ENCODE results near the gene UBE2J2.

The UBE2J2 gene

DNA sequence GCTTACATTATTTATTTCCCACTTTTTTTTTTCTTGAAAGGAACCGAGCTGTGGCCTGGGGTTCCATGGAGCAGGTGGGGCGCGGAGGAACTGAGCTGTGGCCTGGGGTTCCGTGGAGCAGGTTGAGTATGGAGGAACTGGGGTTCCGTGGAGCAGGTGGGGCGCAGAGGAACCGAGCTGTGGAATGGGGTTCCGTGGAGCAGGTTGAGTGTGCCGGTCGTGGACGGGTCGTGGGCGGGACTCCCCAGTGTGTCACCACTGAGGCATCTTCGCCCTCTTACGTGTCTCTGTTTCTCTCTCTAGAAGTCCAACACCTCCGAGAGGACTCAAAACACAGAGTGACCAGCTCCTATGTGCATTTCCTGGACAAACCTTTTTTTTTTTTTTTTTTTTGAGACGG, 5.4 kb upstream of the UBE2J2 start:
- no peak for DNase-seq

DNA sequence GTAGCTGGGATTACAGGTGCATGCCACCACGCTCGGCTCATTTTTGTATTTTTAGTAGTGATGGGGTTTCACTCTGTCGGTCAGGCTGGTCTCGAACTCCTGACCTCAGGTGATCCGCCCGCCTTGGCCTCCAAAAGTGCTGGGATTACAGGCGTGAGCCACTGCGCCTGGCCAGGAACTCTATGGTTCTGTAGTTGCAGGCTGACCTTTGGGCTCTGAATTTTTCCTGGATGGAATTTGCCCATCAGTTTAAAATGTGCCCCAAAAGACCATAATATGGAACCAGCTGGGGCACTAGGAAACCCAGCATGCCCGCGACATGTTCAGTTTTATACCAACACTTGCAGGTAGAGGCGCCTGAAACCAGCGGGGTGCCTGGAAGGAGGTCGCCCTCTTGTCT, 5.0 kb upstream of the UBE2J2 start:
- no peak for DNase-seq

DNA sequence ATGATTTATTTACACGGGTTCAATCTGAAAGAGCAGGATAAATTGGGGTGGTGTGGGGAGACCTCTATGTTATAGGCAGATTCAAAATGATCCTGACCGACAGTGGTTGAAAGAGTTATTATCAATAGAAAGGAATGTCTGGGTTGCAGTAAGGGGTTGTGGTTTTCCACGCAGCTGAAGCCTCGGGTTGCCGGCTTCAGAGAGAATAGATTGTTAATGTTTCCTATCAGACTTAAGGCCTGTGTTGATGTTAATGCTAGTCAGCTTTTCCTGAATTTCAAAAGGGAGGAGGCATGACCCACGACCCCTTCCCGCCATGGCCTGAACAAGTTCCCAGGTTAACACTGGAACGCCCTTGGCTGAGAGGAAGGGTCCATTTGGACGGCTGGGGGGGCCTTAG, 2.2 kb upstream of the UBE2J2 start:
- no peak for DNase-seq

DNA sequence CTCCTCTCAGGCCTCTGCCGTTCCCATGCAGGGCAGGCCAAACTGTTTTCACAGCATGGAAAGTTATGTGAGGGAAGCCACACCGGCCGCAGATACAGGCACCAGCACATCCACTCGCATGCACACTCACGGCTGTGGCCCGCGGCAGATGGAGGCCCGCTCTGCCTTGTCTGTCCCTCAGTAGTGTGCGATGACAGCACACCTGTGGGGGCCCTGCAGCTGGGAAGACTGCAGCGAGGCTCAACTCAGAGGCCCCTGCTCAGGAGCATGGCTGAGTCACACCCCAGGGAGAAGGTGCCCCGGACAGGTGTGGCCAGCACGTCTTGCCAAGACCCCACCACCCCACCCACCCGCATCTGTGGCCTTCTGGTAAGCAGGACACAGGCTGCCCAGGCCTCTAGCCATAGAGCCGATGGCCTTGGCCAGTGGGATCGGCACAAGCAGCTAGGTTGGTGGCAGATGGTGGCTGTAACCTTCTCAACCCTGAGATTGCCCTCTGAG, 1.3 kb upstream of the UBE2J2 start:
- no peak for DNase-seq

DNA sequence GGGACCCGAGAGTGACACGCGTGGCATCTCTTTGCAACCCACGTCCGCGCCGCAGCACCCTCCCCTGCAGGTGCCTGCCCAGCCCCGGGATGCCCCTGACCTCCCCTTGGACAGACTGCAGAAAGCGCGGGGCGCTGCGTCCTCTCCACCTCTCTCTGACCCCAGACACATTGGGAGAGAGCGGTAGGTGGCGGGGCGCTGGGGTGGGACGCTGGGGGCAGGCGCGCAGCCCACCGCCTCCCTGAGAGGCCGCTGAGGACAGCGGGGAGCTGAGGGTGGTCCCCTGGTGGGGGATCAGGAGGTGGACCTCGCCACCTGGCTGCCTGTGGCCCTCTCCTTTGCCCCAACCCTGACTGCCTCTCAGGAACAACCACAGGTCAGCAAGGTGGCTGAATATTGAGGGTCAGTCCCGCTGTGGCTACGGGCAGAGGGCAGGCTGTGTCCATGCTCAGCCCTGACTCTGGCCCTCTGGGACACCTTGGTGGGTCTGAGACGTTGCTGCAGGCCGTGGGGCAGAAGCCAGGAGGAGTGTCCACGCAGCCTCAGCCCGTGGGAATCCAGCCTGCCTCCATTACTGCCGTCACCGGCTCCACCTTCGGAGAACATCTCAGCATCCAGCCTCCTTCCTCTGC, 761 bp upstream of the UBE2J2 start:
- DNase-seq = no peak

DNA sequence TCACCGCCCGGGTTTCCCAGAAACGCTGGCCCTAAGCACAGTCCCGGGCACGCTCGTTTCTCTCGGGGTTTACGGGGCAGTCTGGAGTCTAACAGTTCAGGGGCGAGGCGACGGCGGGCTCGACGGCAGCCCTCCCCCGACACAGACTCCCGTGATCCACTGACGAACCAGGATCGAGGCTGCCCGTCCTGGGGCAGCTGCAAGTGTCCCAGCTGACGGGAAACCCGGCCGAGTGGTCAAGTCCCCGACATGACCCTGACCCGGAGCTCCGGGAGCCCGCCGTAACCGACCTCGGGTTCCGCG, 494 bp downstream of the UBE2J2 start:
- no peak for DNase-seq

DNA sequence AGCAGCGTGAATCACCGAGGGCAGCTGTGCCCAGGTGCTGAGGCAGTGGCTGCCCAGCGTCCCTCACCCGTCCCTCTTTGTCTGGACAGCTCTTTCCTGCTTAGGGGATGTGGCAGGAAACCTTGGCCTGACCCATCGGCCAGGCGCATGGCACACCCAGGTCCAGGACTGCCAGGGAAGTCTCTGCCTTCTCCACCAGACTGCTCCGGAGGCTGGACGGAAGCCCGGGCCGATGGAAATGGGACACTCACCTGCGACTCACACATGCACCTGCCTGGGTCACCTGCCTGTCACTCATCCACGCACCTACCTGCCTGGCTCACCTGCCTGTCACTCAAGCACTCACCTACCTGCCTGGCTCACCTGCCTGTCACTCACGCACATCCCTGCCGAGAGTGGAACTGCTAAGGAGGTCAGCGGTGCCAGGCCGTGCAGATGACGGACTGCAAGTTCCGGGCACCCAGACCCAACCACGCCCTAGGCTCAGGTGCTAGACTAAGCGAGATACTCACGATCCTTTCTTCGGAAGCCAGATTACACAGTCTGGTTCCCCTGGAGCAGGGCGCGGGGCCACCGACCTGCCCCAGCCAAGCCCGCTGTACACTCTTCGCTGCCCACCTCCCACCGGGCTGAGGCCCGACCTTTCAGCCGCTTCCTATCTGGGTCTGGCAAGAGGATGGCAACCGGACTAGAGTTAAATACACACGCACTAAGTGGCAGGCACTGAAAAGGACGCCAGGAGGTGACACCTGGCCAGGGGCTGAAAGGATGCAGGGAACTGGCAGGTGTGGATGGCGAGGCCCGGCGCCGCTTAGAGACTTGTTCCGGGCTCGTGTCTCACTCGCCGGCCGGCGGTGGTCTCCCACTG, 1.1 kb downstream of the UBE2J2 start:
- DNase-seq = peak; percentile 10

DNA sequence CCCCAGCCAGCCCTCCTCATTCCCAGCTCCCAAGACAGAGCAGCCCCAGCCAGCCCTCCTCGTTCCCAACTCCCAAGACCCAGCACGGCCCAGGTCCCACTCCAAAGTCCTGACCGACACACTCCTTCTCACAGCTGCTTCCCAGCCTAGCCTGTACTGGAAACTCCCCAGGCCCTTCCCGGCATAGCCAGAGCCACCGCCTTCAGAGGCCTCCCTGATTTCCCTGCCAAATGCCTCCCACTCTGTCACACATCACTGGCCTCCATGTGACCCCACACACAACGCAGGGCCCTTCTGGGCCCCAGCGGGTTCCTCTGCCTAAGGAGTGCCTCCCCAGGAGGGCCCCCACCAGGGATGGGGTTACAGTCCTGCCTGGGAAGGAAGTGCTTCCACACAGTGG, 2.8 kb downstream of the UBE2J2 start:
- DNase-seq = no peak

DNA sequence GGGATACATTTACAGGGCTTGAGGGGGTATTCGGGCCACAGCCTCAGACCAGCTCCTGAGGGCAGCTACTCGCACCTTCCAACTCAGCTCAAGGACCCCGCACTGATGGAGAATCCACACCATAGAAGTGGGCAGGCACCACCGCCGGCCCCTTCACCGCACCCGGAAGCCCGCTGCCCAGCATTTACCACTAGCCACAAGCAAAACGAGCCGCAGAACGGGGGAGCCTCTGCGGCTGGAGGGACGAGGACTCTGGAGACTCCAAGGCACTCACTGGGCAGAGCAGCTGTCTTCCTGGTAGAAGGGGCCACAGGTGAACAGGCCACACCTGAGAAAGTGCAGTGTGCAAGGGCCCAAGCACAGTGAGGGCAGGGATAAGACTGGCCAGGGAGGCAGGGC, 5.4 kb downstream of the UBE2J2 start:
- no peak for DNase-seq

DNA sequence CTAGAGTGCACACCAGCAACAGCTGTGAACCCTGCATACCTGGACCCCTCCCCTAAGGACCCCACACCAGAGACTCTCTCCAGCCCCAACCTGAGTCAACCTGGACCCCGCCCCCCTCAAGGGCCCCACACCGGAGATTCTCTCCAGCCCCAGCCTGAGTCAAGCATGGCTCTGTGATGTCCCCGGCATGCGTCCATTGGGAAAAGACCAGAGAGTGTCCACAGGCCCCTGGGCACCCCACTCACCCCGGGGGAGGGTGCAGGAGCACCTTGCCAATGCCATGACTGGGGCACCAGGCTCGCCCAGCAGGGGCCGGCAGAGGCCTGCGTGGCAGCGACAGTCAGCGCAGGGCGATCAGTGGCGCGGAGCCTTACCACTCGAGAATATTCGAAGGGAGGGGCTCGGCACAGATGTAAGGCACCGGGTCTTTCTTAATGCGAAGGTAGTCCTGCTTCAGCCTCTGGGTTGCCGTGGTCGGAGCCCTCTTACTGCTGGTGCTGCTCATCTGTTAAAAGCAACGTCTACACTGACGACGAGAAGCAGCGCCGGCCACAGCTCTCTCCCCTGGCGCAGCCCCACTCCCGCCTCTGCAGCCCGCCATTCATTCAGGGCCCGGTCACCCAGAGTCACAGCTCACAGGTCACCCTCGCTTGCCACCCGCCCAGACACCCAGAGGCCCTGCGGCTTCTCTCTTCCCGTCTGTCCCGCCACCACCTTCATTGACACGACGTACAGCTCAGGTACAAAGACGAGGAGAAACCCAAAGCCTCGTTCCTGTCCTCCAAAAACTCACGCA, 6.0 kb downstream of the UBE2J2 start:
- no peak for DNase-seq

DNA sequence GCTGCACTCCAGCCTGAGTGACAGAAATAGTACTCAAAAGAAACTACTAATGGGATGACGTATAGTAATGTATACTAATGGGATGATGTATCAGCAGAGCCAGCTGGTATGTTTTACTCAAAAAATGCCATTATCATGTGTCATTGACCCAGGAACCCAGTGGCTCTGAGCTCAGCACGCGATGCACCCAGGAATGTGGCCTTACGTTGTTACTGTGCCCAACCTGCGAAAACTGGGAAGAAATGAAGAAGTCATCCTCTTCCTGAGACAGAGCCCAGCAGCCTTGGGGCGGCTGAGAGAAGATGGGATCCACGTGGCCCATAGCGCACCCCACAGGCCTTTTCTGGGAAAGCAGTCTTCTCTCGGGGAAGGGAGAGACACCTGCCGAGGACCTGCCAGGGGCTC, 8.8 kb downstream of the UBE2J2 start:
- DNase-seq = peak; percentile 15

DNA sequence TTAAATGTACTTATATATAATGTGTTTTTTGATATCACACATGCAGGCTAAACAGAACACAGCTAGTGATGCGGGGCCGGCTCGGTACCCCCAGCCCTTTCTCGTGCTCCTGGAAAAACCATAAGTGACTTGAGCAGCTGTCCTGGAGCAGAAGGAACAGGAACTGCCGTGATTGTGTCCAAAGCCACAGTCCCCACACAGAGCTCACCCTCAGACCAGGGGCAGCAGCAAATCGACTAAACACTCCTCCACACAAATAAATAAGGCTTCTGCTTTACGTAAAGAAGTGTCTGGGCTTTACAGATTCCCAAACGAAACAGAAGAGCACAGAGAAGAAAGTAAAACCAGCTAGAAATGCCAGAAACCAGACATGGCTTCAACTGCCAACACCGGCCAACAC, 9.6 kb downstream of the UBE2J2 start:
- no peak for DNase-seq

DNA sequence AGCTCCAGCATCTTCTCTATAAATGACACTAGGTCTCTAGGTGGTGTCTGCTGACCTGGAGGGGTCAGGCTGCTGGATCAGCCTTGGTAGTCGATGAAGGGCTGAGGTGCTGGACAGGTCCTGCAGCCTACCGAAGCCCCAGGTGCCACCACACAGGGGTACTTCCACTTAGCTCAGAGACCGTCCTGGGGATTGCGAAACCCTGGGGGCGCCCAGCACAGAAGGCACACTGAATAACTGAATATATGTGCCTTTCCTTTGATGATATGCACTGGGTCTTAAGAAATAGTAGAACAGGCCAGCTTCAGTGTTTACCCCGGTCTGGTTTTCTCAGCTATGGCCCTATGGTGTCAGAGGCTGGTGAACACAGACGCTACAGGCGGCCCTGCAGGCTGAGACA, 10.9 kb downstream of the UBE2J2 start:
- DNase-seq = no peak

DNA sequence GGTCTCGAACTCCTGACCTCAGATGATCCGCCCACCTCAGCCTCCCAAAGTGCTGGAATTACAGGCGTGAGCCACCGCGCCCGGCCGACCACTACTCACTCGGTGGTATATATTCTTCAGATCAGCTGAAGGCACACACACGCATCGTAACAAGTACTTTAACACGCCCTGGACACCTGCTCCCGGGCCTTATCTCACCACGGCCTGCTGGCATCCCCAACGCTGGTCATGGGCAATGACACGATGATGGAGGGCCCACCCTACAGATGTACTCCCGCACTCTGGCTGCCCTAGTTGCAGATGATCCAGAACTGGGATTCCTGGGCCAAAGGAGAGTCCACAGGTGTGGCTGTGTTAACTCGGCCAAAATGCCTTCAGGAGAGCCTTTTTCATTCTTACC, 11.6 kb downstream of the UBE2J2 start:
- no peak for DNase-seq

DNA sequence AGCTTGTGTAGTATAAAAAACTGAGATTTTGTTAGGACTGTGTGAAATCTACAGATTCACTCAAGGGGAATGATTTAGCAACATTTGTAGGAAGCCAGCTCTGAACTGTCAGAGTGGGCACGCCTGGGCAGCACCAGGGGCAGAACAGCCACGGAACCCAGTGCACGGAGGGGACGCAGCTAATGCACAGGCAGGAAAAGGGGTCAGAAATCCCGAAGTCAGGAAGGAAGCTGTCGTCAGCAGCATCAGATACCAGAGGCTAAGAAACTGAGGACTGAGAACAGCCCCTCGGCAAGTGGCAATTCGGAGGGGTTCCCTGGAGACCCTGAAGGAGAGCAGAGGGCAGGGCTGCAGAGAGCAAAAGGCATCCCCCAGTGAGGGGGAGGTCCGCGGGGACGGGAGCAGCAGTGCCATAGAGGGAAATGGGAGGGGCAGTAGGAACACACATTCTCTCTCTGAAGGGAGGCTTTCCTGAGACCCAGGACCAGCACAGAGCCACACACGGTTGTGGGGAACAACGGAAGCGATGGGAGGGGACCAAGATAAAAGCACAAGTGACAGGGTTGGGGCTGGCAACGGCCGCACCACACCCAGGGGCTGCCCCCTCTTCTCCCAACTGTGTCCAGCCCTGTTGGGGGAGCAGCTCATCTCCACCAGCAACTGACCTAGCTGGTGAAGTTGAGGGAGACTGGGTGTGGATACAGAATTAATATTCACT, 12.7 kb downstream of the UBE2J2 start:
- DNase-seq = no peak

DNA sequence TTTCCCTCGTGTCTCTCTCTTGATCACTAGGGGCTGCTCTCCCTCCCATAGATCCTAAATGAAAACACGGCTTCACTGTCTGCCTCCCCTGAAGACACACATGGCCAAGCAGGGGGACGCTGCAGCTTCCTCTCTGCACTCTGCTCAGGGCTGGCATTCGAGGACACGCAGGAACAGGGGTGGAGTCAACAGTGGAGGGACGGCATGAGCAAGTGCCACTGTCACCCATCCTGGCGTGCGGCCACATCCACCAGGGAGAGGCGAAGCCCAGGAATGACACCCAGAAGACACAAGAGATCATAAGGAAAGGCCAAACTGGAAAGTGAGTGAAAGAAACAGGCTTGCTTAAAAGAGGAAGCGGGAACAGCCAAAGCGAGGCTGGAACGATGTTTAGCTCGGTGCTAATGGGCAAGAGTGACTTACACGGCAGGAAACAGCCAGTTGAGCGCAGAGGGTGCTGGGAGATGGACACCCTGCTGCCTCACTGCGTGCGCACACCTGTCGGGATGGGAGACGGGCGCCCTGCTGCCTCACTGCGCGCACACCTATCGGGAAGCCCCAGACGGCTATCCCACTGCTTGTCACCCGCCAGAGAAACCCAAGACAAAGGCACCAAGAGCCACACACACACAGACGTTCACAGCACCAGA, 13.6 kb downstream of the UBE2J2 start:
- no peak for DNase-seq

DNA sequence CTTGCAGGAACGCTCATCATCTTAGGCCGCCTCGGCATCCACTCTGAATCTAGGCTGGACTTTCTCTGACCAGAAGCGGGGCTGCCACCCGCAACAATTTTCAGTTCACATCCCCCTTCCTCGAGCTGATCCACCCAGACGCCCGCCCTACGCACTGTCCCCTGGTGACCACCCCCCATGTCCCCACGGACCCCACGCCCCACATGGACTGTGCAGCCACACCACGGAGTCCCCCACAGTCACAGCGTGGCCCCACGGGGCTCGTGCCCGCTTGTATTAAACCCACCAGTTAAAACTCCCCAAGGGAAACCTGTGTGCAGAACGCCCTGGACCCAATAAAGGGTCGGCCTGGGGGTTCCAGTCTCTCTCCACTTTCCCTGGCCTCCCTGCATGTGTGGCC, 14.1 kb downstream of the UBE2J2 start:
- no peak for DNase-seq

DNA sequence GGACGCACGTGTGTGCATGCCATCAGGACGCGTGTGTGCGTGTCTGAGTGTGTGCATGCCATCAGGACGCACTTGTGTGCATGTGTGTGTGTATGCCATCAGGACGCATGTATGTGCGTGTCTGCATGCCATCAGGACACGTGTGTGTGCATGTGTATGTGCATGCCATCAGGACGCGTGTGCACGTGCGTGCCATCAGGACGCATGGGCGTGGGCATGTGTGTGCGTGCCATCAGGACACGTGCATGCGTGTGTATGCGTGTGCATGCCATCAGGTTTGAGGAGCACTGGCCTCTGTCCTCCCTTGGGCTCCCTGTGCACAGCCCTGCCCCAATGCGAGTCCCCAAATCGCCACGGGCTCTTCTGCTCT, 14.6 kb downstream of the UBE2J2 start:
- no peak for DNase-seq

DNA sequence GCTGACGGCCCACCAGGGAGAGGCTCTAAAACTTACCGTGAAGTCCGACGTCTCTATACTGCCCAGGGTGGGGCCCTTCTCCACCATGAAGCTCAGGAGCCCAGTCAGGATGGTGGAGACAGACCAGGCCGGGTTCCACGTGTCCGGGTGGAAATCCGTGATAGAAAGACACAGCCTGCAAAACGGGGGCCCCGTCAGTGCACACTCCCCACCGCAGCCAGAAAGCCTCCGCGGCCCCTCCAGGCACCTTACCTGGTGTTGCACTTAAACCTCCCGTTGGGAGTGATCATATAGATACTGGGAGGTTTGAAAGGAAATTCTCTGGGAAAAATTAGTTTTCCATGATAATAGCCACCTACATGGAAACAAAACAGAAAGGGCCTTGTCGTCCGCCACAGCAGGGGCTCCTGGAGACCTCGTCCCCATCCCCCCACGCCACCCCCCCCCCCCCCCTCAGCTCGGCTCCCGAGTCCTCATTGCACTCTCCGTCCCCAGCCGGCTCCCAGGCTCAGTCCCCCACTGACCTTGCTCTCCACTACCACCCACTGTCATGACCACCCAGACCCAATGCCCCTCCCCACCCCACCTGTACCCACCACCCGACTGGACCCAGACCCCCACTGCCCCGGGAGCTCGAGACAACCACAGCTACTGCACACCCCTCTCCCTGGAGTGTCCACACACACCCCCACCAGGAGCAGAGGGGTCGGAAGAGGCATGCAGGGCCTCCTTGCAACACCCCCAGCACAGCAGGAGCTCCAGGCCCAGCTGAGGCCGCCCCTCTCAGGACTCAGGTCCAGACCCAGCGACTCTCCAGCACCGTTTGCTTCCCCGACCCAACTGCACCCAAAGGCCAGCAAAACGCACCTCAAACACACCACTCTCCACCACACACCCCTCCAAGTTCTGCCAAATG, 16.4 kb downstream of the UBE2J2 start:
- no peak for DNase-seq

DNA sequence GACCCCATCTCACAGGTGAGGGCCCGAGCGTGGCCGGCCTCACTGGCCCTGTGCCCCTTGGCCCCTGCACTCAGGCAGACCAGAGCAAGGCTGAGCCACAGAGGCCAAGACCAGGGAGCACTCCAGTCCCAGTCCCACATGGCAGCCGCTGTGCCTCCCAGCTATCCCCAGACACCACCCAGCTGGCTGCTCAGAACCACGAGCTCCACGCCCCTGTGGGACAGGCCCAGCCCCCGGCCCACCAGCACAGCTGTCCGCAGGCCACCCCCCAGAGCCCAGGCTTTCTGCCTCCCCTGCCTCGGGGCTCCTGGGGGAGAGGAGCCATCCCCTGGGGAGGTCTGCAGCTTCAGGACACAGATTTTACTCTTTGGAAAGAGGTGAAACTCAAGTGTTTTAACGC, 18.0 kb downstream of the UBE2J2 start:
- no peak for DNase-seq

DNA sequence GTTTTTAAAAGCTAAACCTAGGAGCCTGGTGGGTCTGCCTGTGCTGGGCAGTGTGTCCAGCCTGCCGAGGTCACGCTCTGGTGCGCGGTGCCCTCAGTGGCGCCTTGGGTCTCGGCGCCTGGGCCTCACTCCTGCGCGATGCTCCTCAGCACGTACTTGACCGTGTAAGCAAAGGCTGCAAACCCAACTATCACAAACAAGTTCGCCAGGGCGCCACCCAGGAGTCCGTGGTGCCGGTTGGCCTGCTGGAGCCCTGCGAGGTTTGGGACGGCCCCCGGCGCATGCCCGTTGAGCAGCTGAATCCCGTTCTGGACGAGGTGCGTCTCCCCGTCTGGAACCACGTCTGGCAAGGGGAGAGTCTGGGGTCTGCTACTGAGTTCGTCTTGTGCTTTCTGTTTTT, 18.6 kb downstream of the UBE2J2 start:
- no peak for DNase-seq

DNA sequence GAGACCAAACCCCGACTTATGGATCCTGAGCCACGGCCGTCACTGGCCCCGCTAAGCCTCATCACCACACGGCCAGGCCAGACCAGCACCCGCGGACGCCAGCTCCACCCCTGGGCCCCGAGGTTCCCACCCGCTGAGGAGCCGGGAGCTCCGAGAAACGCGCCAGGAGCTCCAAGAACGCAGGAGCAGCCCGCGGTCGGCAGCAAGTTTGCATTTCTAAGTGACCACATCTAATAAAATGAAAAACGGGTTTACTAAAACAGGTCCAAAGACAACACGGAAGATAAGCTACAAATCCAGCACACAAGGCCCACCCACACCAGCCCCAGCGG, 19.0 kb downstream of the UBE2J2 start:
- DNase-seq = no peak

Measured in NCI-H69 (cell line).